Transverse colon (tissue), 4 donors: Measurements from ENCODE around the gene OBSL1.

Source experiments
- CTCF ChIP-seq, 5 experiments: fragments of 200-600 bp in 3 of 5; fragments of 450-650 bp in 2 of 5; sonication (generic) in 3 of 5; IDR thresholded peaks; 1 replicate in 2 of 5; 2 replicates in 3 of 5; pipeline ENCODE4 v1.5.1; 2016 to 2017; ENCODE audit warnings: antibody characterized with exemption in 5 of 5, inconsistent platforms in 3 of 5, mild to moderate bottlenecking in 2 of 5, moderate library complexity in 1 of 5
- EP300 ChIP-seq: sonication (generic); formaldehyde crosslinking; IDR thresholded peaks from one replicate; pipeline ENCODE4 v1.6.1; 2017; ENCODE audit warnings: antibody characterized with exemption, low read depth
- POLR2A ChIP-seq: fragments of 450-650 bp; IDR thresholded peaks from one replicate; pipeline ENCODE4 v1.6.1; 2016; ENCODE audit warnings: antibody characterized with exemption, mild to moderate bottlenecking, moderate library complexity
- POLR2AphosphoS5 ChIP-seq, 3 donors: sonication (generic); formaldehyde crosslinking; IDR thresholded peaks; one replicate each; pipeline ENCODE4 v1.6.1; 2016; ENCODE audit warnings: antibody characterized with exemption in 3 of 3

DNA sequence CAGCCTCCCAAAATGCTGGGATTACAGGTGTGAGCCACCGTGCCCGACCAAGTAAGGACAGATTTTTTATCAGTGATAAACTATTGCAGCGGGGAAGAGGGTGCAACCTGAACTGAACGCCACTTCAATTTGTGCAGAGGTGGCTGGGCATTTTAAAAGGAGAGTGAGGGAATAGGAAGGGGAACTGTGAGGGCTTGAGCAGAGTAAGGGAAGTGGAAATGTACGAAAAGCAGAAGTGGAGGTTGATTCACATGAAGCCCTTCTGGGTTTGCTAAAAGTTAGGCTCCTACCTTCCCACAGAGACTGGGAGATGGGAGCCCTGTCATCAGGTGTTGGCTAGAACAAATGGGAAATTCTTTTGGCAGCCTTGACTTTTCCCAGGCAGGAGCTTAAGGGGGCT, 32.4 kb upstream of the OBSL1 start:
- TF ChIP-seq CTCF (IDR thresholded peaks at IDR 0.05): no peak
- TF ChIP-seq POLR2AphosphoS5 (IDR thresholded peaks at IDR 0.05): no peak
- no peak for TF ChIP-seq POLR2A
- no peak for TF ChIP-seq EP300
